ES-I3 (cell line): ENCODE measurements around the gene ANKRD44.

ENCODE experiments used
- H3K36me3 ChIP-seq: 2 replicates; pipeline ENCODE4 v1.6.1; 2013; ENCODE audit warnings: mild to moderate bottlenecking, low read length, control low read depth, moderate library complexity; ENCODE audit not compliant: insufficient read depth
- H3K4me1 ChIP-seq: 2 replicates; pipeline ENCODE4 v1.6.1; 2013; ENCODE audit warnings: mild to moderate bottlenecking, control low read depth, low read length; ENCODE audit not compliant: insufficient read depth
- H3K9ac ChIP-seq: 2 replicates; pipeline ENCODE4 v1.6.1; 2013; ENCODE audit warnings: low read depth, mild to moderate bottlenecking, low read length, moderate library complexity
- H3K9me3 ChIP-seq: 2 replicates; pipeline ENCODE4 v1.6.1; 2013; ENCODE audit warnings: mild to moderate bottlenecking, low read length, moderate library complexity; ENCODE audit not compliant: control insufficient read depth, insufficient read depth

Gene ANKRD44

GRCh38 chr2:197081294-197081693 lies 229.3 kb downstream of the ANKRD44 start:
- 0 out of 2 replicates have a peak, but pooled peaks cover 7% of the 10 kb centered on the region for H3K4me1 ChIP-seq
- H3K36me3 ChIP-seq = no peaks in the 10 kb centered on the region
- no peaks in the 10 kb centered on the region for H3K9me3 ChIP-seq
- H3K9ac ChIP-seq = no peak overlapping the region

GRCh38 chr2:197080578-197081216 lies 229.9 kb downstream of the ANKRD44 start:
- no peaks in the 10 kb centered on the region for H3K36me3 ChIP-seq
- no peak overlapping the region for H3K9ac ChIP-seq
- 0 out of 2 replicates have a peak, but pooled peaks cover 7% of the 10 kb centered on the region for H3K4me1 ChIP-seq
- no peaks in the 10 kb centered on the region for H3K9me3 ChIP-seq

- H3K36me3 ChIP-seq = no peaks in the 10 kb centered on the region
These were observed 230.6 kb downstream of the ANKRD44 start for GRCh38 chr2:197079832-197080555.

GRCh38 chr2:197079414-197079813 lies 231.2 kb downstream of the ANKRD44 start:
- H3K4me1 ChIP-seq = 0 out of 2 replicates have a peak, but pooled peaks cover 7% of the 10 kb centered on the region
- no peaks in the 10 kb centered on the region for H3K36me3 ChIP-seq
- no peak overlapping the region for H3K9ac ChIP-seq
- H3K9me3 ChIP-seq = no peaks in the 10 kb centered on the region

More at GRCh38 chr2:197079832-197080555, 230.6 kb downstream of the ANKRD44 start:
- Histone ChIP-seq H3K9ac (no peak overlapping the region), H3K9me3 (no peaks in the 10 kb centered on the region), H3K4me1 (0 out of 2 replicates have a peak, but pooled peaks cover 7% of the 10 kb centered on the region)

GRCh38 chr2:197078535-197078934 lies 232.0 kb downstream of the ANKRD44 start:
- no peaks in the 10 kb centered on the region for H3K36me3 ChIP-seq

GRCh38 chr2:197077336-197077735 lies 233.2 kb downstream of the ANKRD44 start:
- 0 out of 2 replicates have a peak, but pooled peaks cover 7% of the 10 kb centered on the region for H3K4me1 ChIP-seq
- H3K36me3 ChIP-seq = no peaks in the 10 kb centered on the region
- no peaks in the 10 kb centered on the region for H3K9me3 ChIP-seq
- H3K9ac ChIP-seq = no peak overlapping the region

More at GRCh38 chr2:197078535-197078934, 232.0 kb downstream of the ANKRD44 start:
- Histone ChIP-seq H3K4me1 (0 out of 2 replicates have a peak, but pooled peaks cover 7% of the 10 kb centered on the region), H3K9ac (no peak overlapping the region), H3K9me3 (no peaks in the 10 kb centered on the region)

GRCh38 chr2:197076652-197077051 lies 233.9 kb downstream of the ANKRD44 start:
- Histone ChIP-seq H3K36me3 (no peaks in the 10 kb centered on the region), H3K9me3 (no peaks in the 10 kb centered on the region), H3K4me1 (0 out of 2 replicates have a peak, but pooled peaks cover 7% of the 10 kb centered on the region), H3K9ac (no peak overlapping the region)

- H3K9ac ChIP-seq = no peak overlapping the region
- H3K4me1 ChIP-seq = 0 out of 2 replicates have a peak, but pooled peaks cover 6% of the 10 kb centered on the region
- H3K9me3 ChIP-seq = no peaks in the 10 kb centered on the region
- no peaks in the 10 kb centered on the region for H3K36me3 ChIP-seq
These were observed 234.7 kb downstream of the ANKRD44 start for GRCh38 chr2:197075754-197076337.

- 0 out of 2 replicates have a peak, but pooled peaks cover under 1% of the 10 kb centered on the region for H3K4me1 ChIP-seq
- H3K9me3 ChIP-seq = no peaks in the 10 kb centered on the region
- no peaks in the 10 kb centered on the region for H3K36me3 ChIP-seq
- no peak overlapping the region for H3K9ac ChIP-seq
These were observed 235.3 kb downstream of the ANKRD44 start for GRCh38 chr2:197075281-197075680.

GRCh38 chr2:197073701-197074433 lies 236.7 kb downstream of the ANKRD44 start:
- Histone ChIP-seq H3K9ac (no peak overlapping the region), H3K4me1 (no peaks in the 10 kb centered on the region), H3K9me3 (no peaks in the 10 kb centered on the region), H3K36me3 (no peaks in the 10 kb centered on the region)

GRCh38 chr2:197073270-197073669 lies 237.3 kb downstream of the ANKRD44 start:
- no peak overlapping the region for H3K9ac ChIP-seq
- H3K36me3 ChIP-seq = no peaks in the 10 kb centered on the region
- no peaks in the 10 kb centered on the region for H3K4me1 ChIP-seq
- H3K9me3 ChIP-seq = no peaks in the 10 kb centered on the region

GRCh38 chr2:197072533-197072932 lies 238.0 kb downstream of the ANKRD44 start:
- H3K4me1 ChIP-seq = no peaks in the 10 kb centered on the region
- H3K9me3 ChIP-seq = no peaks in the 10 kb centered on the region
- H3K9ac ChIP-seq = no peak overlapping the region
- H3K36me3 ChIP-seq = no peaks in the 10 kb centered on the region

GRCh38 chr2:197071790-197072436 lies 238.7 kb downstream of the ANKRD44 start:
- Histone ChIP-seq H3K36me3 (no peaks in the 10 kb centered on the region), H3K9me3 (no peaks in the 10 kb centered on the region), H3K9ac (no peak overlapping the region), H3K4me1 (no peaks in the 10 kb centered on the region)

GRCh38 chr2:197071213-197071612 lies 239.4 kb downstream of the ANKRD44 start:
- Histone ChIP-seq H3K9ac (no peak overlapping the region), H3K36me3 (no peaks in the 10 kb centered on the region), H3K9me3 (no peaks in the 10 kb centered on the region), H3K4me1 (no peaks in the 10 kb centered on the region)
